ENCODE data around the gene SRRM1.

SRRM1 gene

GRCh38 chr1:24707687-24708086 is 64.6 kb downstream of the SRRM1 start:
- Histone ChIP-seq H3K4me3 (ENCODE audit: low read depth in 1 of 2, low read length in 1 of 2) (no peak overlapping the region), H3K9me3 (no peaks in the 10 kb centered on the region), H3K4me1 (ENCODE audit: control insufficient read depth in 1 of 2, insufficient read depth in 1 of 2, low read depth in 1 of 2, low read length in 1 of 2) (peaks cover 3 to 8% of the 10 kb centered on the region in 2 experiments), H3K36me3 (no peaks in the 10 kb centered on the region), H3K27ac (no peak overlapping the region), H3K27me3 (no peaks in the 10 kb centered on the region)
- TF ChIP-seq, protein P1, sequence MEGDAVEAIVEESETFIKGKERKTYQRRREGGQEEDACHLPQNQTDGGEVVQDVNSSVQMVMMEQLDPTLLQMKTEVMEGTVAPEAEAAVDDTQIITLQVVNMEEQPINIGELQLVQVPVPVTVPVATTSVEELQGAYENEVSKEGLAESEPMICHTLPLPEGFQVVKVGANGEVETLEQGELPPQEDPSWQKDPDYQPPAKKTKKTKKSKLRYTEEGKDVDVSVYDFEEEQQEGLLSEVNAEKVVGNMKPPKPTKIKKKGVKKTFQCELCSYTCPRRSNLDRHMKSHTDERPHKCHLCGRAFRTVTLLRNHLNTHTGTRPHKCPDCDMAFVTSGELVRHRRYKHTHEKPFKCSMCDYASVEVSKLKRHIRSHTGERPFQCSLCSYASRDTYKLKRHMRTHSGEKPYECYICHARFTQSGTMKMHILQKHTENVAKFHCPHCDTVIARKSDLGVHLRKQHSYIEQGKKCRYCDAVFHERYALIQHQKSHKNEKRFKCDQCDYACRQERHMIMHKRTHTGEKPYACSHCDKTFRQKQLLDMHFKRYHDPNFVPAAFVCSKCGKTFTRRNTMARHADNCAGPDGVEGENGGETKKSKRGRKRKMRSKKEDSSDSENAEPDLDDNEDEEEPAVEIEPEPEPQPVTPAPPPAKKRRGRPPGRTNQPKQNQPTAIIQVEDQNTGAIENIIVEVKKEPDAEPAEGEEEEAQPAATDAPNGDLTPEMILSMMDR (IDR thresholded peaks at IDR 0.05), result no peak

GRCh38 chr1:24708938-24709337 is 65.8 kb downstream of the SRRM1 start:
- Histone ChIP-seq H3K27me3 (no peaks in the 10 kb centered on the region), H3K4me1 (ENCODE audit: control insufficient read depth in 1 of 2, insufficient read depth in 1 of 2, low read depth in 1 of 2, low read length in 1 of 2) (peaks cover 3 to 8% of the 10 kb centered on the region in 2 experiments), H3K36me3 (no peaks in the 10 kb centered on the region), H3K27ac (no peak overlapping the region), H3K4me3 (ENCODE audit: low read depth in 1 of 2, low read length in 1 of 2) (no peak overlapping the region), H3K9me3 (no peaks in the 10 kb centered on the region)
- TF ChIP-seq, protein P1 (IDR thresholded peaks at IDR 0.05), result no peak

DNA sequence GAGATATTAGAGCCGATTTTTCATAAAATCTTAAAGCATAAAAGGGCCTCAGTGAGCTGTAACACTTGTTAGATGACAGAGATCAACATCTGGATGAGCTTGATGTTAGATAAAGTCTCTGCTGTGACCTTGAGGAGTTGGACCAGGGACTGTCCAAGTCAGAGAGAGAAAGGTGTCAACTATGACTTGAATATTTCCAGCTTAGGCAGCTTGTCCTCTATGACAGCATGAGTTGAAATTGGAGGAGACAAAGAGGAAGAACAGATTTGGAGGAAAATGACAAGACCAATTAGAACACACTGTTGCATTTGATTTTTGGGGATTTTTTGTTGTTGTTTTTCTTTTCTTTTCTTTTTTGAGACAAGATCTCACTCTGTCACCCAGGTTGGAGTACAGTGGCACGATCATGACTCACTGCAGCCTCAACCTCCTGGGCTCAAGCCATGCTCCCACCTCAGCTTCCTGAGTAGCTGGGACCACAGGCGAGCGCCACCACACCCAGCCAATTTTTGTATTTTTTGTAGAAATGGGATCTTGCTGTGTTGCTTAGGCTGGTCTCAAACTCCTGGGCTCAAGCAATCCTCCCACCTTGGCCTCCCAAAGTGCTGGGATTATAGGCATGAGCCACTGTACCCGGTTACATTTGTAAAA is 66.8 kb downstream of the SRRM1 start:
- Histone ChIP-seq H3K36me3 (no peaks in the 10 kb centered on the region), H3K27ac (no peak overlapping the region)
- TF ChIP-seq, protein P1 (IDR thresholded peaks at IDR 0.05), result no peak

GRCh38 chr1:24711329-24711728 is 68.2 kb downstream of the SRRM1 start:
- Histone ChIP-seq H3K4me3 (ENCODE audit: low read depth in 1 of 2, low read length in 1 of 2) (no peak overlapping the region), H3K27ac (no peak overlapping the region), H3K27me3 (no peaks in the 10 kb centered on the region), H3K36me3 (no peaks in the 10 kb centered on the region), H3K4me1 (ENCODE audit: control insufficient read depth in 1 of 2, insufficient read depth in 1 of 2, low read depth in 1 of 2, low read length in 1 of 2) (no peaks in the 10 kb centered on the region), H3K9me3 (no peaks in the 10 kb centered on the region)
- TF ChIP-seq, protein P1 (IDR thresholded peaks at IDR 0.05), result no peak

More for the DNA sequence above, 66.8 kb downstream of the SRRM1 start:
- Histone ChIP-seq H3K4me3 (ENCODE audit: low read depth in 1 of 2, low read length in 1 of 2) (no peak overlapping the region), H3K27me3 (no peaks in the 10 kb centered on the region), H3K4me1 (ENCODE audit: control insufficient read depth in 1 of 2, insufficient read depth in 1 of 2, low read depth in 1 of 2, low read length in 1 of 2) (peaks cover 3 to 8% of the 10 kb centered on the region in 2 experiments), H3K9me3 (no peaks in the 10 kb centered on the region)

- Histone ChIP-seq H3K36me3 (no peaks in the 10 kb centered on the region), H3K27me3 (no peaks in the 10 kb centered on the region), H3K4me1 (ENCODE audit: control insufficient read depth in 1 of 2, insufficient read depth in 1 of 2, low read depth in 1 of 2, low read length in 1 of 2) (no peaks in the 10 kb centered on the region), H3K4me3 (ENCODE audit: low read depth in 1 of 2, low read length in 1 of 2) (no peak overlapping the region), H3K9me3 (no peaks in the 10 kb centered on the region), H3K27ac (no peak overlapping the region)
- TF ChIP-seq, protein P1 (IDR thresholded peaks at IDR 0.05), result no peak
These were observed 70.1 kb downstream of the SRRM1 start for GRCh38 chr1:24713176-24713575.

Measured in neutrophil (primary cell).